ENCODE data around the gene PEAR1.

PEAR1 gene

DNA sequence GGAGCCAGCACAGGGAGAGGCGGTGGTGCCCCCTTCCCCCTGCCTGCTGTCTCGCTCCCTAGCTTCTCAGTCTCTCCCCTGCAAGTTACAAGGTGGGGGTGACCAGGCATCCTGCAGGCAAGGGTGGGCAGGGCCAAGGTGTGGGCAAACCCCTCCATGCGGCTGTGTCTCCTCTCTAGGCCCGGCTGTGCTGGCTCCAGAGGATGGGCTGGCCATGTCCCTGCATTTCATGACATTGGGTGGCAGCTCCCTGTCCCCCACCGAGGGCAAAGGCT, 18.2 kb upstream of the PEAR1 start:
- TF ChIP-seq, protein P1, sequence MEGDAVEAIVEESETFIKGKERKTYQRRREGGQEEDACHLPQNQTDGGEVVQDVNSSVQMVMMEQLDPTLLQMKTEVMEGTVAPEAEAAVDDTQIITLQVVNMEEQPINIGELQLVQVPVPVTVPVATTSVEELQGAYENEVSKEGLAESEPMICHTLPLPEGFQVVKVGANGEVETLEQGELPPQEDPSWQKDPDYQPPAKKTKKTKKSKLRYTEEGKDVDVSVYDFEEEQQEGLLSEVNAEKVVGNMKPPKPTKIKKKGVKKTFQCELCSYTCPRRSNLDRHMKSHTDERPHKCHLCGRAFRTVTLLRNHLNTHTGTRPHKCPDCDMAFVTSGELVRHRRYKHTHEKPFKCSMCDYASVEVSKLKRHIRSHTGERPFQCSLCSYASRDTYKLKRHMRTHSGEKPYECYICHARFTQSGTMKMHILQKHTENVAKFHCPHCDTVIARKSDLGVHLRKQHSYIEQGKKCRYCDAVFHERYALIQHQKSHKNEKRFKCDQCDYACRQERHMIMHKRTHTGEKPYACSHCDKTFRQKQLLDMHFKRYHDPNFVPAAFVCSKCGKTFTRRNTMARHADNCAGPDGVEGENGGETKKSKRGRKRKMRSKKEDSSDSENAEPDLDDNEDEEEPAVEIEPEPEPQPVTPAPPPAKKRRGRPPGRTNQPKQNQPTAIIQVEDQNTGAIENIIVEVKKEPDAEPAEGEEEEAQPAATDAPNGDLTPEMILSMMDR (IDR thresholded peaks at IDR 0.05; ENCODE audit: borderline replicate concordance, insufficient read depth, low read depth, low read length), result no peak

GRCh38 chr1:156876281-156876680, 17.2 kb upstream of the PEAR1 start:
- TF ChIP-seq, protein P1 (IDR thresholded peaks at IDR 0.05; ENCODE audit: borderline replicate concordance, insufficient read depth, low read depth, low read length), result no peak

More for the DNA sequence above, 18.2 kb upstream of the PEAR1 start:
- H3K4me3 ChIP-seq (ENCODE audit: low read depth, low read length), result no peak overlapping the region

DNA sequence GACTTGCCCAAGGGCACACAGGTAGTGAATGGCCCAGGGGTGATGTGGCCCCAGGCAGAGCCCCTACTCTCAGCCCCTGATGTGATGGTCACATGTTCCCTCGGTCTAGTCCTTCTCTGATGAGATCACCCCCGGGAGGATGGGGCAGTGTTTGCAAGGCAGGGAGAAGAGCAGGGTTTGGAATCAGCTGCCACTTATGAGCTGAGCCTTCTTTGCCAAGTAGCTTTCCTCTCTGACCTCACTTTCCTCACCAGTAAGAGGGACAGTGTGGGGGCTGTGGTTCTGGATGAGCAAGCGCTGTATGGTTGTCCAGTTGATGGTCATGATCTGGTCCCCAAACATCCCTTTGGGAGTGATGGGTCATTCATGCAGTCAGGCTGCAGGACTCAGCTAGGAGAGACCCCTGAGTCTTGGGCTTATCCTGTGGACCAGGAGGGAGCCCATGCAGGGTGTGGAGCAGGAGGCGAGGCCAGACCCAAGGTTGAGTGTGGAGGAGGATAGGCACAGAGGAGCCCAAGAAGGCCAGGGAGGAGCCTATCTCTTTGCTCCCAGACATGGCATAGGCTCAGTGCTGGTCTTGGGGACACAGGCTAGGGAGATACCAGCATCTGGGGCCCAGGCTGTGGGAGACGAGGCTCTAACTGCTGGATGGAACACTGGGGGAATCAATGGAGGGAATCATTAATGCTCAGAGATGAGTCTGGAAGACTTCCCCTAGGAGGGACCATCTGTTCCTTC, 15.9 kb upstream of the PEAR1 start:
- TF ChIP-seq, protein P1 (IDR thresholded peaks at IDR 0.05; ENCODE audit: borderline replicate concordance, insufficient read depth, low read depth, low read length), result no peak
- H3K4me3 ChIP-seq (ENCODE audit: low read depth, low read length), result no peak overlapping the region

More at GRCh38 chr1:156876281-156876680, 17.2 kb upstream of the PEAR1 start:
- H3K4me3 ChIP-seq (ENCODE audit: low read depth, low read length), result no peak overlapping the region

DNA sequence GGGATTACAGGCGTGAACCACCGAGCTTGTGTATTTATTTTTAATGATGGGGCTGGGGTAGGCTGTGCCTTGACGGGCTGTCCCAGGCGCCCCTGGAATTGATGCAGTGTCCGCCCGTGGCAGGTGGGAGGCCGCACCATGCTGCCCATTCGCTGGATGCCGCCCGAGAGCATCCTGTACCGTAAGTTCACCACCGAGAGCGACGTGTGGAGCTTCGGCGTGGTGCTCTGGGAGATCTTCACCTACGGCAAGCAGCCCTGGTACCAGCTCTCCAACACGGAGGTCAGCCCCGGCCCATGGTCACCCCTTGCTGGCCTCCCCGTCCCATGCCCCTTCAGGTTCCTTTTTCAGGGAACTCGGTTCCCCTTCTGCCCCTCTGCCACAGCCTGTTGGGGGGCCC, 13.6 kb upstream of the PEAR1 start:
- no peak overlapping the region for H3K4me3 ChIP-seq (ENCODE audit: low read depth, low read length)
- TF ChIP-seq, protein P1 (IDR thresholded peaks at IDR 0.05; ENCODE audit: borderline replicate concordance, insufficient read depth, low read depth, low read length), result no peak

DNA sequence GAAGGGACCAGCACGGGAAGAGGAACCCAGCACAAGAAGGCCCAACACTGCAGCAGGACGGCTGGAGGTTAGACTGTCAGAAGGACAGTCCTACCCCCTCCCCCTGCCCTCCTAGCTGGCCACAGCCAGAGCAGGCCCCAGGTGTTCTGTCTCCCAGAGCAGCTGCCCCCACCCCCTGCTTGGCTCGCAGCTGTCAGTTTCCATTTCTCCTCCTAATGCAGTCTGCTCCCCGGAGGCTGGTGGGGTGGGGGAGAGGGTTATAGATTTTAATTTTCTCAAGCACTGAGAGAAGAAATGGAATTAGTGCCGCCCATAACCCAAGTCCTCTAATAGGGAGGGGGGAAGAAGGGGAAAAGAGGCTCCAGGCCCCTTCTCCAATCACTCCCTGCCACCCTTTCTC, 13.0 kb upstream of the PEAR1 start:
- TF ChIP-seq, protein P1 (IDR thresholded peaks at IDR 0.05; ENCODE audit: borderline replicate concordance, insufficient read depth, low read depth, low read length), result no peak

GRCh38 chr1:156881101-156881500, 12.4 kb upstream of the PEAR1 start:
- H3K4me3 ChIP-seq (ENCODE audit: low read depth, low read length), result no peak overlapping the region
- TF ChIP-seq, protein P1 (IDR thresholded peaks at IDR 0.05; ENCODE audit: borderline replicate concordance, insufficient read depth, low read depth, low read length), result no peak

More for the DNA sequence above, 13.0 kb upstream of the PEAR1 start:
- H3K4me3 ChIP-seq (ENCODE audit: low read depth, low read length), result no peak overlapping the region

GRCh38 chr1:156881663-156882062, 11.9 kb upstream of the PEAR1 start:
- TF ChIP-seq, protein P1 (IDR thresholded peaks at IDR 0.05; ENCODE audit: borderline replicate concordance, insufficient read depth, low read depth, low read length), result no peak

More at GRCh38 chr1:156881663-156882062, 11.9 kb upstream of the PEAR1 start:
- no peak overlapping the region for H3K4me3 ChIP-seq (ENCODE audit: low read depth, low read length)

Measured in GM12875 (cell line).